ENCODE results near the gene HDAC11.

The HDAC11 gene

DNA sequence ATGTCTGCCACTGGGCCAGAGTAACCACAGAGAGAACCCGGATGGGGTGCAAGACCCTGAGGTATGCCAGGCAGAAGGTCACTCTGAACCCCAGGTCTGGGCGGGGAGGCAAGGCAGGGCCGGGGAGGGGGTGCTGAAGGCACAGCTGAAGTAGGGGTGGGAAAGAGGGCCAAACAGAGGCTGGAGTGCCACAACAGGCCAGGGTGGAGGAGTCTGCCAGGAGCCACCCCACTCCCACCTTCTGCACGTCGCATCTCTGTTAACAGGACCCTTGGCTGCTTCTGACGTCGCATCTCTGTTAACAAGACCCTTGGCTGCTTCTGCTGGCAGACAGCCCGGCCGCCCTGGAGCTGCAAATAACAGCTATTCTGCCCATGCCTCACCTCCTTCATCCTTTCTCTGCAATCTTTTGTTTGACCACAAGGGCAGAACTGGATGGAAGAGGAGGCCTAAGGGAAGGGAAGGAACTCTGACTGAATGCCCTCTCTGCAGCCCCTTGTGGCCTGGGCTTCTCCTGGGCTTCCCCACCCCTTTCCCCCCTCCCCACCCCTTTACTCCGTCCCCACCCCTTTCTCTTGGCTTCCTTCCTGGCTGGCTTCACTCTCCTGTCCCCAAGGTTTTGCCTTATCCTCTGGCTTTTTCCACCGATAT lies 48.2 kb downstream of the HDAC11 start:
- no peaks in the 10 kb centered on the region for H3K36me3 Mint-ChIP-seq (ENCODE audit: low read depth)
- H3K27ac Mint-ChIP-seq = peak overlapping the region in 1 of 3 experiments; percentile 41
- no peak overlapping the region for H3K4me3 Mint-ChIP-seq
- TF ChIP-seq, protein P1, sequence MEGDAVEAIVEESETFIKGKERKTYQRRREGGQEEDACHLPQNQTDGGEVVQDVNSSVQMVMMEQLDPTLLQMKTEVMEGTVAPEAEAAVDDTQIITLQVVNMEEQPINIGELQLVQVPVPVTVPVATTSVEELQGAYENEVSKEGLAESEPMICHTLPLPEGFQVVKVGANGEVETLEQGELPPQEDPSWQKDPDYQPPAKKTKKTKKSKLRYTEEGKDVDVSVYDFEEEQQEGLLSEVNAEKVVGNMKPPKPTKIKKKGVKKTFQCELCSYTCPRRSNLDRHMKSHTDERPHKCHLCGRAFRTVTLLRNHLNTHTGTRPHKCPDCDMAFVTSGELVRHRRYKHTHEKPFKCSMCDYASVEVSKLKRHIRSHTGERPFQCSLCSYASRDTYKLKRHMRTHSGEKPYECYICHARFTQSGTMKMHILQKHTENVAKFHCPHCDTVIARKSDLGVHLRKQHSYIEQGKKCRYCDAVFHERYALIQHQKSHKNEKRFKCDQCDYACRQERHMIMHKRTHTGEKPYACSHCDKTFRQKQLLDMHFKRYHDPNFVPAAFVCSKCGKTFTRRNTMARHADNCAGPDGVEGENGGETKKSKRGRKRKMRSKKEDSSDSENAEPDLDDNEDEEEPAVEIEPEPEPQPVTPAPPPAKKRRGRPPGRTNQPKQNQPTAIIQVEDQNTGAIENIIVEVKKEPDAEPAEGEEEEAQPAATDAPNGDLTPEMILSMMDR (IDR thresholded peaks at IDR 0.05; ENCODE audit: unreplicated experiment in 3 of 3) = peak in 2 of 3 experiments; percentile 26 to 28
- H3K9me3 Mint-ChIP-seq = no peaks in the 10 kb centered on the region
- H3K4me1 Mint-ChIP-seq = peaks cover 12% of the 10 kb centered on the region
- H3K27me3 Mint-ChIP-seq (ENCODE audit: low read depth) = peaks cover 21% of the 10 kb centered on the region

DNA sequence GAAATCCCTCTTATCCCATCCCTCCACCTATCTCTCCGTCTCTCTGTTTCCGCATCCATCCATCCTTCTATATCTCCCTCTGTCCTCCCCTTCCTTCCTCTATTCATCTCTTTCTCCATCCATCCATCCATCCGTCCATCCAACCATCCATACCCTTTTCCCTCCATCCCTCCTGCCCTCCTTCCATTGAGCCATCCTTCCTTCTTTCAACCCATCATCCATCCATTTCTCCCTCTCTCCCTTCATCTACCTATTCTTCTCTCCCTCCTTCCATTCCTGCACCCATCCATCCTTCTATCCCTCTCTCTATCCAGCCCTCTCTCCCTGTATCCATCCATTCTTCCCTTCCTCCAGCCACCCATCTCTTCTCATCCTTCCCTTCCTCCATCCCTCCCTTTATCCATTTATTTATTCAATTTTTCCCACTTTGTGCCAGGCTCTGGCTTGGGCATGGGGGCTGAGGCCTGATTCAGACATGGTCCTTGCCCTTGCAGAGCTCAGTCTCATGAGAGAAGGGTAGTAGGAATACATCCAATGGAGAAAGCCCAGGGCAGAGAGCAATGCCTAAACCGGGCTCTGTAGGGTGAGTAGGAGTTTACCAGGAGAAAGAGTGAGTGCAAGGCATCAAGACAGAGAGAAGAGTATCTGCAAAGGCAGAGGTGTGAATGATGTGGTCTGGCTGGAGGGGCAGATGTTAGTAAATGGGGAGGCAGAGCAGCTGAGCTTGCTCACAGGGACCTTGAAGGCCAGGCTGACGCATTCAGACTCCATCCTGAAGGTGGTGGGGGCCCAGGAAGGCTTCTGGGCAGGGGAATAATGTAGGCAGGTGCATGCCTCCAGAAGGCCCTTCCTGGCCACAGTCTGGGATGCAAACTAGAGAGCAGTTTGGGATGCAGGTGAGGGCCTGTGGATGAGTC lies 49.3 kb downstream of the HDAC11 start:
- TF ChIP-seq, protein P1 (IDR thresholded peaks at IDR 0.05; ENCODE audit: unreplicated experiment in 3 of 3) = no peak
- Mint-ChIP-seq H3K4me1 (peaks cover 12% of the 10 kb centered on the region), H3K9me3 (no peaks in the 10 kb centered on the region), H3K27me3 (ENCODE audit: low read depth) (peaks cover 21% of the 10 kb centered on the region), H3K27ac (no peak overlapping the region), H3K36me3 (ENCODE audit: low read depth) (no peaks in the 10 kb centered on the region), H3K4me3 (no peak overlapping the region)

DNA sequence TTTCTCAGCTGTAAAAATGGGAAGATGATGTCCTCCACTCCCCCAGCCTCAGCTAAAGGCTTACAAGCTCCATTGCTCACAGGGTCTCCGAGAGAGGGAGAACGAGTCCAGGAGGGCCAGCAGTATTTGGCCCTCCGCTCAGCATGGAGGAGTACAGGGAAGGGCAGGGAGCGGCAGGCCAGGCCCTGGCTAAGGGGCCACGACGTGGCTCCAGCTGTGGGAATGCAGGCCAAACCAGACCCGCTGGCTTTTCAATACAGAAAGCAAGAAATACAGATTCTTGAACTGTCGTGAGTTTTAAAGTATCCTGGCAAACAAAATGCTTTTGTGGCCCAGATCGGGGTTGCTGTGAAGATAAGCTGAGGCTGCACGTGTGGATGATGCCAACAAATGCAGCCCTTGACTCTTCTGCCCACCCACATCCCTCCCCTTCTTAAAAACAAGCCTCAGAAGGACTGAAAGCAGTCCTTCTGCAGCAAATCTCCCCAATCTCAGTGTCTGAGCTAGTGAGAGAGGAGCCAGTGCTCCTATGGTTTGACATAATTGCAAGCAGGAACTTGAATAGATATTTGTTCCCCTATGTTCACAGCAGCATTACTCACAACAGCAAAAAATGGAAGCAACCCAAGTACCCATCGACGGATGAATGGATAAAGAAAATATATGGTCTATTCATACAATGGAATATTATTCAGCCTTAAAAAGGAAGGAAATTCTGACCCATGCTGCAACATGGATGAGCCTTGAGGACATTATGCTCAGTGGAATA lies 50.3 kb downstream of the HDAC11 start:
- peak overlapping the region in 1 of 3 experiments; percentile 17 for H3K27ac Mint-ChIP-seq
- TF ChIP-seq, protein P1 (IDR thresholded peaks at IDR 0.05; ENCODE audit: unreplicated experiment in 3 of 3) = no peak
- peaks cover 25% of the 10 kb centered on the region for H3K27me3 Mint-ChIP-seq (ENCODE audit: low read depth)
- no peaks in the 10 kb centered on the region for H3K9me3 Mint-ChIP-seq
- H3K4me1 Mint-ChIP-seq = peaks cover 10% of the 10 kb centered on the region
- no peaks in the 10 kb centered on the region for H3K36me3 Mint-ChIP-seq (ENCODE audit: low read depth)
- H3K4me3 Mint-ChIP-seq = no peak overlapping the region

DNA sequence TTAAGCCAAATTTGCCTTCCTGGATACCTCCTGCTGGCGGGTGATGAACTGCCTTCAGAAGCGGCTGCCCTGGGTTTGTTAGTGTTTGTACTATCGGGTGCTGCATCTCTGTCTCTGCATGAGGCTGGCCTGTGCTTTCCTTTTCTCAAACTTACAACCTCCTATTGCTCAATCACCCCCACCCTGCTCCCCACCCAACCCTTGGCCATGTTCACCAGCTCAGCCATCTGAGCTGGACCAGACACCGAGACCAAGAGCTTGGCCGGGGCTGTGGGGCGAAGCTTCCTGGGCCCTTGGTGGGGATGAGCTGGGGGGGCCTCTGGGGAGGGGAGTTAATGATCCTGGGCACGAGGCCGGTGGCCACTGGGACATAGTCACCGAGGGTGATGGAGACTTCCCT lies 52.0 kb downstream of the HDAC11 start:
- peaks cover 15% of the 10 kb centered on the region for H3K4me1 Mint-ChIP-seq
- TF ChIP-seq, protein P1 (IDR thresholded peaks at IDR 0.05; ENCODE audit: unreplicated experiment in 3 of 3) = no peak
- H3K9me3 Mint-ChIP-seq = no peaks in the 10 kb centered on the region
- H3K27ac Mint-ChIP-seq = no peak overlapping the region
- H3K4me3 Mint-ChIP-seq = no peak overlapping the region
- peaks cover 27% of the 10 kb centered on the region for H3K27me3 Mint-ChIP-seq (ENCODE audit: low read depth)
- H3K36me3 Mint-ChIP-seq (ENCODE audit: low read depth) = no peaks in the 10 kb centered on the region

DNA sequence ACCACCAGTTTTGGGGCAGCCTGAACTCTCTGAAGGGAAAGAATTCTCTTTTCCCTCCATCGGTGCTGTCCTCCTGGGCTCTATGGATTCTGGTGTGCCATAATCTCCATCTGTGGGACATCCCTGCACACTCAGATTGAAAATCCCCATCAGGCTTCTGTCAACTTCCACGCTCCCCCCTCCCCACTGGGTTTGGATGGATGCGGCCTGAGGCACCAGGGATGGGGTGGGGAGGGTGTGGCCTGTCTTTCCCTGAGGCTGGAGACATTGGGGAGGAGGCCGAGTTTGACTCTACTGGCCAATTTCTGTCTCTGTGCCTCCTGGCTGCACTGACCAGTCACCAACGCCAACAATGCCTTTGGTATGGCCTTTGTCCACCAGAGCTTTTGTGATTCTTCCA lies 52.5 kb downstream of the HDAC11 start:
- Mint-ChIP-seq H3K27me3 (ENCODE audit: low read depth) (peaks cover 25% of the 10 kb centered on the region), H3K9me3 (peaks cover 2% of the 10 kb centered on the region), H3K4me1 (peaks cover 18% of the 10 kb centered on the region), H3K27ac (no peak overlapping the region), H3K4me3 (no peak overlapping the region), H3K36me3 (ENCODE audit: low read depth) (no peaks in the 10 kb centered on the region)
- TF ChIP-seq, protein P1 (IDR thresholded peaks at IDR 0.05; ENCODE audit: unreplicated experiment in 3 of 3) = no peak

Measured in nephron (organoid).